HepG2 (cell line): ENCODE measurements around the gene SQSTM1. TPM values are rescaled to one million over a fixed set of nuclear protein-coding genes. Genes with fewer than 3 reads are reported as not detected.
A peak's percentile ranks its signal among the peaks of the same experiment; 100 is the strongest.

Experiments used
- AKAP8 ChIP-seq: sonication (generic); formaldehyde crosslinking; IDR thresholded peaks from 2 replicates; pipeline ENCODE4 v1.5.1; 2020; ENCODE audit warnings: mild to moderate bottlenecking, missing genetic modification reagents
- ARID4A ChIP-seq: sonication (generic); formaldehyde crosslinking; IDR thresholded peaks from 2 replicates; pipeline ENCODE4 v1.5.0; 2020; ENCODE audit warnings: mild to moderate bottlenecking, missing genetic modification reagents, borderline replicate concordance
- BRD4 ChIP-seq: sonication (generic); formaldehyde crosslinking; IDR thresholded peaks from 2 replicates; pipeline ENCODE4 v1.4.0; 2020; ENCODE audit warnings: missing genetic modification reagents
- CBFB ChIP-seq: sonication (generic); formaldehyde crosslinking; IDR thresholded peaks from 2 replicates; pipeline ENCODE4 v1.4.0; 2020; ENCODE audit warnings: missing genetic modification reagents
- DNMT3B ChIP-seq: conservative IDR thresholded peaks from 2 replicates; pipeline ENCODE4 v1.6.1; 2016; ENCODE audit warnings: missing biosample characterization, control low read depth
- GZF1 ChIP-seq: sonication (generic); formaldehyde crosslinking; IDR thresholded peaks from 2 replicates; pipeline ENCODE4 v1.5.1; 2020; ENCODE audit warnings: mild to moderate bottlenecking, missing genetic modification reagents
- HMG20A ChIP-seq: IDR thresholded peaks from 2 replicates; pipeline ENCODE4 v1.6.1; 2016; ENCODE audit warnings: borderline replicate concordance
- PITX1 ChIP-seq: sonication (generic); formaldehyde crosslinking; IDR thresholded peaks from 2 replicates; pipeline ENCODE4 v1.5.1; 2020; ENCODE audit warnings: mild to moderate bottlenecking, missing genetic modification reagents
- STAG1 ChIP-seq: sonication (generic); formaldehyde crosslinking; IDR thresholded peaks from 2 replicates; pipeline ENCODE4 v1.4.0; 2020; ENCODE audit warnings: missing genetic modification reagents
- ZFYVE20 ChIP-seq: sonication (generic); formaldehyde crosslinking; IDR thresholded peaks from 2 replicates; pipeline ENCODE4 v1.8.0; 2023; ENCODE audit warnings: low read depth, mild to moderate bottlenecking, moderate library complexity, missing genetic modification reagents, borderline replicate concordance
- ZNF142 ChIP-seq: sonication (generic); formaldehyde crosslinking; IDR thresholded peaks from 2 replicates; pipeline ENCODE4 v1.4.0; 2020; ENCODE audit warnings: missing genetic modification reagents
- ZNF20 ChIP-seq: sonication (generic); formaldehyde crosslinking; IDR thresholded peaks from 2 replicates; pipeline ENCODE4 v1.4.0; 2020; ENCODE audit warnings: mild to moderate bottlenecking, moderate library complexity, missing genetic modification reagents
- ZNF292 ChIP-seq: sonication (generic); formaldehyde crosslinking; IDR thresholded peaks from 2 replicates; pipeline ENCODE4 v1.8.1; 2022; ENCODE audit warnings: mild to moderate bottlenecking, low read depth, missing genetic modification reagents, borderline replicate concordance
- ZNF460 ChIP-seq: sonication (generic); formaldehyde crosslinking; IDR thresholded peaks from 2 replicates; pipeline ENCODE4 v1.5.1; 2020; ENCODE audit warnings: missing genetic modification reagents, mild to moderate bottlenecking, borderline replicate concordance
- ZNF484 ChIP-seq: sonication (generic); formaldehyde crosslinking; IDR thresholded peaks from 2 replicates; pipeline ENCODE4 v1.5.1; 2020; ENCODE audit warnings: mild to moderate bottlenecking, low read depth, missing genetic modification reagents, borderline replicate concordance
- ZNF570 ChIP-seq: sonication (generic); formaldehyde crosslinking; IDR thresholded peaks from 2 replicates; pipeline ENCODE4 v1.4.0; 2020; ENCODE audit warnings: mild to moderate bottlenecking, missing genetic modification reagents, borderline replicate concordance
- ZNF577 ChIP-seq: sonication (generic); formaldehyde crosslinking; IDR thresholded peaks from 2 replicates; pipeline ENCODE4 v1.4.0; 2020; ENCODE audit warnings: mild to moderate bottlenecking, low read depth, missing genetic modification reagents, borderline replicate concordance
- ZNF580 ChIP-seq: IDR thresholded peaks from 2 replicates; pipeline ENCODE4 v1.6.1; 2016; ENCODE audit warnings: low read depth, borderline replicate concordance
- ZNF660 ChIP-seq: sonication (generic); formaldehyde crosslinking; IDR thresholded peaks from 2 replicates; pipeline ENCODE4 v1.5.1; 2020; ENCODE audit warnings: mild to moderate bottlenecking, low read depth, missing genetic modification reagents, borderline replicate concordance
- ZZZ3 ChIP-seq: sonication (generic); formaldehyde crosslinking; IDR thresholded peaks from 2 replicates; pipeline ENCODE4 v1.4.0; 2020; ENCODE audit warnings: missing genetic modification reagents, mild to moderate bottlenecking, borderline replicate concordance
- polyA plus RNA-seq, 8 experiments: library from polyadenylated mRNA; depleted of rRNA in 3 of 8; stranded (reverse) in 7 of 8; unstranded in 1 of 8; fragments of >200 nt; fragmentation: Illumina TruSeq in 4 of 8; extraction: Trizol in 4 of 8; gene quantifications; 2 replicates each; pipeline versions ENCODE4 v1.2.1 to v1.2.3, GENCODE V29; 2011 to 2016; ENCODE audit warnings: low read depth in 4 of 8, missing spikeins in 1 of 8, mixed read lengths in 1 of 8; ENCODE audit not compliant: insufficient read depth in 1 of 8
- total RNA-seq, 5 experiments: library from RNA; depleted of rRNA; stranded (reverse); fragments of >200 nt; fragmentation: Illumina TruSeq; extraction: Trizol; gene quantifications; 2 replicates each; pipeline ENCODE4 v1.2.3, GENCODE V29; 2016; ENCODE audit warnings: low read depth in 1 of 5

SQSTM1 gene
- total and polyA plus RNA-seq, 2 of the 13 experiments (the other 11 are each of a cell fraction or from before 2014, with no cell fraction given): 90.9 to 160 TPM

- TF ChIP-seq ZNF484 (CRISPR knock-in tag) (no peak), ZNF580 (CRISPR knock-in tag) (no peak; the same call in 1 of the 2 replicates), ZZZ3 (peak; percentile 66; the same call in 1 of the 2 replicates), HMG20A (CRISPR knock-in tag) (peak; percentile 28; the same call in 1 of the 2 replicates), BRD4 (CRISPR knock-in tag) (no peak), ZNF570 (peak; percentile 77; the same call in 1 of the 2 replicates), ZNF292 (CRISPR knock-in tag) (peak; percentile 87), ZNF20 (no peak), CBFB (CRISPR knock-in tag) (peak; percentile 80; the same call in 1 of the 2 replicates), DNMT3B (CRISPR knock-in tag) (0 out of 2 replicates have a peak, but pooled peaks have one; percentile 73), ZNF660 (CRISPR knock-in tag) (no peak), ZNF460 (CRISPR knock-in tag) (no peak; the same call in 1 of the 2 replicates), ZNF577 (CRISPR knock-in tag) (no peak), ARID4A (CRISPR knock-in tag) (peak; percentile 96), AKAP8 (CRISPR knock-in tag) (peak; percentile 99), PITX1 (peak; percentile 86; the same call in 1 of the 2 replicates), ZNF142 (CRISPR knock-in tag) (no peak), ZFYVE20 (CRISPR knock-in tag) (no peak), GZF1 (peak; percentile 32; the same call in 1 of the 2 replicates), STAG1 (CRISPR knock-in tag) (peak; percentile 23)
Observed at GRCh38 chr5:179818746-179819295, 1.9 kb upstream of the SQSTM1 start (continued).
